ENCODE data around the gene SNX18. TPM values are rescaled to one million over a fixed set of nuclear protein-coding genes. Genes with fewer than 3 reads are reported as not detected.
A peak's percentile ranks its signal among the peaks of the same experiment; 100 is the strongest.

Gene SNX18
- total RNA-seq, 1 donor from 2014 or later = 74.2 TPM

DNA sequence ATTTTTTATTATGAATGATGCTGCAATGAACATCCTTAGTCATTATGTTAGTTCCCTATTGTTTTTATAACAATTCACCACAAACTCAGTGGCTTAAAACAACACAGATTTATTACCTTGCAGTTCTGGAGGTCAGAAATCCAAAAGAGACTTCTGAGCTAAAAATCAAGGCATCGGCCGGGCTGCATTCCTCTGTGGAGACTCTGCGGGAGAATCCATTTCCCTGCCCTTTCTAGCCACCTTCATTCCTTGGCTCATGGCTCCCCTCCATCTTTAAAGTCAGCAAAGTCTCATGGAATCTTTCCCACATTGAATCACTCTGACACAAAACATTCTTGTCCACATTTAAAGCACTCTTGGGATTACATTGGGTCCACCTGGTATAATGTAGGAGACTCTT lies 38.6 kb downstream of the SNX18 start:
- peak overlapping the region; percentile 6 for H3K27ac Mint-ChIP-seq (ENCODE audit: unreplicated experiment)
- H3K4me3 Mint-ChIP-seq (ENCODE audit: unreplicated experiment) = no peak overlapping the region
- no peaks in the 10 kb centered on the region for H3K9me3 Mint-ChIP-seq (ENCODE audit: low read depth)
- H3K27me3 Mint-ChIP-seq (ENCODE audit: low read depth) = no peaks in the 10 kb centered on the region
- H3K36me3 Mint-ChIP-seq (ENCODE audit: low read depth) = peaks cover 10% of the 10 kb centered on the region
- peaks cover 6% of the 10 kb centered on the region for H3K4me1 Mint-ChIP-seq (ENCODE audit: low read depth)
- no peak for TF ChIP-seq CTCF (IDR thresholded peaks at IDR 0.05)
- DNase-seq (ENCODE audit: low spot score) = no peak

DNA sequence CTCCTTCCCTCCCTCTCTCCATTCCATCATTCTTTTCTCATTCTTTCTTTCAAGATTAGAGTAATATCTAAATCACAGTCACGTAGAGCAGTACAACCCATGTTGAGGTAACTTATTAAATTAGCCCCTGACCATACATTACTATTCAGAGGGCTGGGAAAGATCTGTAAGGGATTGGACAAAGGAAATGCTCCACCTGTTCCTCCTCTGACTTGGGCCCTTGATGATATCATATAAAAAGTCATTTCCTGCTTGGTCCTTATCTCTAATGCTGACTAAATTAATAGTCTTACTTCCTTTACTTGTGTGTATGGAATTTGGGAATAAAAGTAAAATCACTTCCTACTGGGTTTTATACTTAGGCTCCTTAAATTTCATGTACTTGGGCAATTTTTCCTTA lies 40.8 kb downstream of the SNX18 start:
- Mint-ChIP-seq H3K36me3 (ENCODE audit: low read depth) (peaks cover 2% of the 10 kb centered on the region), H3K27me3 (ENCODE audit: low read depth) (no peaks in the 10 kb centered on the region), H3K4me3 (ENCODE audit: unreplicated experiment) (no peak overlapping the region), H3K4me1 (ENCODE audit: low read depth) (peaks cover 6% of the 10 kb centered on the region), H3K27ac (ENCODE audit: unreplicated experiment) (no peak overlapping the region), H3K9me3 (ENCODE audit: low read depth) (no peaks in the 10 kb centered on the region)
- no peak for TF ChIP-seq CTCF (IDR thresholded peaks at IDR 0.05)
- DNase-seq (ENCODE audit: low spot score) = no peak

GRCh38 chr5:54561651-54562050 lies 44.1 kb downstream of the SNX18 start:
- no peaks in the 10 kb centered on the region for H3K9me3 Mint-ChIP-seq (ENCODE audit: low read depth)
- no peak for DNase-seq (ENCODE audit: low spot score)
- H3K27ac Mint-ChIP-seq (ENCODE audit: unreplicated experiment) = no peak overlapping the region
- no peaks in the 10 kb centered on the region for H3K27me3 Mint-ChIP-seq (ENCODE audit: low read depth)
- H3K36me3 Mint-ChIP-seq (ENCODE audit: low read depth) = peaks cover 2% of the 10 kb centered on the region
- no peak for TF ChIP-seq CTCF (IDR thresholded peaks at IDR 0.05)
- H3K4me3 Mint-ChIP-seq (ENCODE audit: unreplicated experiment) = no peak overlapping the region
- no peaks in the 10 kb centered on the region for H3K4me1 Mint-ChIP-seq (ENCODE audit: low read depth)

- no peak overlapping the region for H3K27ac Mint-ChIP-seq (ENCODE audit: unreplicated experiment)
- H3K4me1 Mint-ChIP-seq (ENCODE audit: low read depth) = no peaks in the 10 kb centered on the region
- H3K4me3 Mint-ChIP-seq (ENCODE audit: unreplicated experiment) = no peak overlapping the region
- TF ChIP-seq CTCF (IDR thresholded peaks at IDR 0.05) = no peak
- peaks cover 5% of the 10 kb centered on the region for H3K36me3 Mint-ChIP-seq (ENCODE audit: low read depth)
- no peak for DNase-seq (ENCODE audit: low spot score)
- peaks cover 4% of the 10 kb centered on the region for H3K9me3 Mint-ChIP-seq (ENCODE audit: low read depth)
- H3K27me3 Mint-ChIP-seq (ENCODE audit: low read depth) = no peaks in the 10 kb centered on the region
Observed at GRCh38 chr5:54563083-54563761, 45.7 kb downstream of the SNX18 start.

- peaks cover 18% of the 10 kb centered on the region for H3K4me1 Mint-ChIP-seq (ENCODE audit: low read depth)
- H3K36me3 Mint-ChIP-seq (ENCODE audit: low read depth) = peaks cover 3% of the 10 kb centered on the region
- no peak for TF ChIP-seq CTCF (IDR thresholded peaks at IDR 0.05)
- H3K27ac Mint-ChIP-seq (ENCODE audit: unreplicated experiment) = no peak overlapping the region
- no peaks in the 10 kb centered on the region for H3K27me3 Mint-ChIP-seq (ENCODE audit: low read depth)
- DNase-seq (ENCODE audit: low spot score) = no peak
- H3K9me3 Mint-ChIP-seq (ENCODE audit: low read depth) = peaks cover 4% of the 10 kb centered on the region
- no peak overlapping the region for H3K4me3 Mint-ChIP-seq (ENCODE audit: unreplicated experiment)
Observed at GRCh38 chr5:54567996-54568395, 50.4 kb downstream of the SNX18 start.
